ENCODE data around the gene RALGDS. TPM values are rescaled to one million over a fixed set of nuclear protein-coding genes. Genes with fewer than 3 reads are reported as not detected.
A peak's percentile ranks its signal among the peaks of the same experiment; 100 is the strongest.

The RALGDS gene
- total and polyA plus RNA-seq, 2 donors (not counting 1 experiment from before 2014, with no cell fraction given), result 62.4 to 88.0 TPM

GRCh38 chr9:133125941-133126696, 5.1 kb upstream of the RALGDS start:
- CTCF ChIA-PET, result interaction anchor here (1.3 to 3.3 kb wide), 3 partner anchors 18 to 23 kb away, joined by 3 to 25 read pairs (median 6); no protein-coding TSS in a partner anchor
- DNase-seq (peak; percentile 51), ATAC-seq (ENCODE audit: low read depth) (peak; percentile 8)
- peaks cover 39% of the 10 kb centered on the region for H3K79me2 ChIP-seq (ENCODE audit: control insufficient read depth, insufficient read depth, low read length)
- POLR2A ChIA-PET, result interaction anchor here (0.6 to 1.8 kb wide), 6 partner anchors 9 to 221 kb away, joined by 3 to 12 read pairs (median 6); no protein-coding TSS in a partner anchor
- no peaks in the 10 kb centered on the region for H3K27me3 ChIP-seq (replicated peaks in 1 of 4; ENCODE audit: control extremely low read depth in 1 of 4, control insufficient read depth in 3 of 4, insufficient read depth in 4 of 4, low read length in 3 of 4)
- Mint-ChIP-seq H3K27ac (peak overlapping the region; percentile 95), H3K9me3 (ENCODE audit: insufficient read depth) (no peaks in the 10 kb centered on the region), H3K4me3 (peak overlapping the region; percentile 82), H3K27me3 (no peaks in the 10 kb centered on the region), H3K4me1 (peaks cover 64% of the 10 kb centered on the region)
- peak overlapping the region; percentile 76 for H3K4me2 ChIP-seq (replicated peaks; ENCODE audit: low read depth, low read length, poor library complexity, severe bottlenecking)
- H3K4me3 ChIP-seq (ENCODE audit: control extremely low read depth in 1 of 5, extremely low read depth in 1 of 5, insufficient read depth in 1 of 5, low read depth in 2 of 5, low read length in 4 of 5), result peak overlapping the region in 4 of 5 experiments; percentile 19 to 52 (median 32)
- peak overlapping the region; percentile 55 to 62 for H3K27ac ChIP-seq (ENCODE audit: low read length in 2 of 2)
- H3K9me3 ChIP-seq (ENCODE audit: control extremely low read depth in 1 of 3, control insufficient read depth in 2 of 3, insufficient read depth in 1 of 3, low read length in 2 of 3), result no peaks in the 10 kb centered on the region
- peaks cover 30 to 47% of the 10 kb centered on the region in 2 donors for H3K4me1 ChIP-seq (ENCODE audit: control insufficient read depth in 2 of 2, insufficient read depth in 2 of 2, low read length in 2 of 2)
- 37% methylated on average over 11 of the region's 24 CpGs for WGBS (ENCODE audit: insufficient coverage)
- intact Hi-C loops (cut with micrococcal nuclease), result loop anchor here (1.0 kb wide), 1 partner anchor 23 kb away; no protein-coding TSS in a partner anchor
- H4K20me1 ChIP-seq (ENCODE audit: control insufficient read depth, insufficient read depth, low read length, poor library complexity, severe bottlenecking), result no peaks in the 10 kb centered on the region
- H2AFZ ChIP-seq (ENCODE audit: insufficient read depth, low read depth, low read length, poor library complexity, severe bottlenecking), result no peak overlapping the region
- TF ChIP-seq EZH2 (IDR thresholded peaks at IDR 0.05; ENCODE audit: borderline replicate concordance, insufficient read depth, low read depth, low read length, poor library complexity, severe bottlenecking) (no peak), CTCF (IDR thresholded peaks at IDR 0.05) (no peak)
- H3K36me3 ChIP-seq (replicated peaks in 1 of 2; ENCODE audit: control extremely low read depth in 1 of 2, control insufficient read depth in 1 of 2, extremely low read depth in 1 of 2, insufficient read depth in 2 of 2, low read length in 1 of 2), result peaks cover 0 to 8% of the 10 kb centered on the region in 2 experiments
- H3K9ac ChIP-seq (ENCODE audit: low read length), result peak overlapping the region; percentile 34

GRCh38 chr9:133124907-133125275, 3.9 kb upstream of the RALGDS start:
- Histone ChIP-seq H4K20me1 (ENCODE audit: control insufficient read depth, insufficient read depth, low read length, poor library complexity, severe bottlenecking) (peaks cover 7% of the 10 kb centered on the region), H3K4me3 (ENCODE audit: control extremely low read depth in 1 of 5, extremely low read depth in 1 of 5, insufficient read depth in 1 of 5, low read depth in 2 of 5, low read length in 4 of 5) (no peak overlapping the region), H3K27me3 (replicated peaks in 1 of 4; ENCODE audit: control extremely low read depth in 1 of 4, control insufficient read depth in 3 of 4, insufficient read depth in 4 of 4, low read length in 3 of 4) (no peaks in the 10 kb centered on the region), H3K79me2 (ENCODE audit: control insufficient read depth, insufficient read depth, low read length) (peaks cover 34% of the 10 kb centered on the region), H3K9me3 (ENCODE audit: control extremely low read depth in 1 of 3, control insufficient read depth in 2 of 3, insufficient read depth in 1 of 3, low read length in 2 of 3) (no peaks in the 10 kb centered on the region), H3K27ac (ENCODE audit: low read length in 2 of 2) (peak overlapping the region in 1 of 2 donors; percentile 25), H3K4me1 (ENCODE audit: control insufficient read depth in 2 of 2, insufficient read depth in 2 of 2, low read length in 2 of 2) (peaks cover 30 to 45% of the 10 kb centered on the region in 2 donors), H3K9ac (ENCODE audit: low read length) (no peak overlapping the region), H2AFZ (ENCODE audit: insufficient read depth, low read depth, low read length, poor library complexity, severe bottlenecking) (no peak overlapping the region), H3K4me2 (replicated peaks; ENCODE audit: low read depth, low read length, poor library complexity, severe bottlenecking) (no peak overlapping the region), H3K36me3 (replicated peaks in 1 of 2; ENCODE audit: control extremely low read depth in 1 of 2, control insufficient read depth in 1 of 2, extremely low read depth in 1 of 2, insufficient read depth in 2 of 2, low read length in 1 of 2) (peaks cover 0 to 8% of the 10 kb centered on the region in 2 experiments)
- Mint-ChIP-seq H3K27me3 (no peaks in the 10 kb centered on the region), H3K9me3 (ENCODE audit: insufficient read depth) (no peaks in the 10 kb centered on the region), H3K4me3 (peak overlapping the region; percentile 60), H3K27ac (peak overlapping the region; percentile 60), H3K4me1 (peaks cover 63% of the 10 kb centered on the region)
- no peak for TF ChIP-seq CTCF (IDR thresholded peaks at IDR 0.05)
- TF ChIP-seq EZH2 (IDR thresholded peaks at IDR 0.05; ENCODE audit: borderline replicate concordance, insufficient read depth, low read depth, low read length, poor library complexity, severe bottlenecking), result no peak
- intact Hi-C loops (cut with micrococcal nuclease), result no loop called here
- WGBS (ENCODE audit: insufficient coverage), result no CpG with 5 or more reads among the region's 2 CpGs
- DNase-seq (no peak), ATAC-seq (ENCODE audit: low read depth) (no peak)
- CTCF ChIA-PET, result interaction anchor here (1.0 to 3.3 kb wide), 4 partner anchors 19 to 22 kb away, joined by 3 to 25 read pairs (median 4); no protein-coding TSS in a partner anchor
- POLR2A ChIA-PET, result no interaction called here
